ENCODE results near the gene FNIP2. TPM values are rescaled to one million over a fixed set of nuclear protein-coding genes. Genes with fewer than 3 reads are reported as not detected.

The FNIP2 gene
- polyA plus RNA-seq, 1 donor from 2014 or later = 51.7 TPM

GRCh38 chr4:158771776-158772175, 3.0 kb downstream of the FNIP2 start:
- Histone ChIP-seq H3F3A (ENCODE audit: insufficient read depth, low read length, poor library complexity, severe bottlenecking) (no peaks in the 10 kb centered on the region), H3K9ac (ENCODE audit: low read length) (no peak overlapping the region), H3K4me3 (ENCODE audit: low read length) (peak overlapping the region; percentile 92), H3K4me2 (ENCODE audit: low read length) (peak overlapping the region; percentile 85), H3K27me3 (ENCODE audit: insufficient read depth, low read depth, low read length) (no peaks in the 10 kb centered on the region), H3K36me3 (ENCODE audit: insufficient read depth, low read length) (no peaks in the 10 kb centered on the region), H3K9me2 (ENCODE audit: insufficient read depth, low read length) (no peaks in the 10 kb centered on the region), H3K79me2 (replicated peaks; ENCODE audit: insufficient read depth, low read length) (peaks cover 89% of the 10 kb centered on the region), H3K27ac (ENCODE audit: low read length) (no peak overlapping the region), H3K9me3 (ENCODE audit: low read length) (no peaks in the 10 kb centered on the region), H2AFZ (ENCODE audit: low read depth, low read length) (no peak overlapping the region), H4K20me1 (ENCODE audit: insufficient read depth) (peaks cover 6% of the 10 kb centered on the region)
- TF ChIP-seq SMC3 (conservative IDR thresholded peaks at IDR 0.05; ENCODE audit: poor library complexity) (no peak), TAF1 (IDR thresholded peaks at IDR 0.05; ENCODE audit: low read depth) (no peak), MXI1 (conservative IDR thresholded peaks at IDR 0.05; ENCODE audit: poor library complexity, severe bottlenecking) (no peak), REST (IDR thresholded peaks at IDR 0.05; ENCODE audit: borderline replicate concordance) (no peak), CTCF (IDR thresholded peaks at IDR 0.05; ENCODE audit: poor library complexity, severe bottlenecking) (no peak)

GRCh38 chr4:158775091-158775651, 6.3 kb downstream of the FNIP2 start:
- H3K4me2 ChIP-seq (ENCODE audit: low read length) = no peak overlapping the region
- no peak overlapping the region for H3K9ac ChIP-seq (ENCODE audit: low read length)

More at GRCh38 chr4:158775091-158775651, 6.3 kb downstream of the FNIP2 start:
- Histone ChIP-seq H3K27ac (ENCODE audit: low read length) (no peak overlapping the region), H3K4me3 (ENCODE audit: low read length) (peak overlapping the region; percentile 1), H3K36me3 (ENCODE audit: insufficient read depth, low read length) (no peaks in the 10 kb centered on the region), H3K79me2 (replicated peaks; ENCODE audit: insufficient read depth, low read length) (peaks cover 97% of the 10 kb centered on the region), H2AFZ (ENCODE audit: low read depth, low read length) (no peak overlapping the region), H3K27me3 (ENCODE audit: insufficient read depth, low read depth, low read length) (no peaks in the 10 kb centered on the region), H3F3A (ENCODE audit: insufficient read depth, low read length, poor library complexity, severe bottlenecking) (no peaks in the 10 kb centered on the region), H4K20me1 (ENCODE audit: insufficient read depth) (peaks cover 6% of the 10 kb centered on the region), H3K9me2 (ENCODE audit: insufficient read depth, low read length) (no peaks in the 10 kb centered on the region), H3K9me3 (ENCODE audit: low read length) (no peaks in the 10 kb centered on the region)
- no peak for TF ChIP-seq RAD21 (conservative IDR thresholded peaks at IDR 0.05)
- TF ChIP-seq SMC3 (conservative IDR thresholded peaks at IDR 0.05; ENCODE audit: poor library complexity) = no peak
- no peak for TF ChIP-seq POLR2AphosphoS5 (IDR thresholded peaks at IDR 0.05)
- TF ChIP-seq EP300 (conservative IDR thresholded peaks at IDR 0.05; ENCODE audit: poor library complexity, severe bottlenecking) = no peak
- no peak for TF ChIP-seq EZH2 (IDR thresholded peaks at IDR 0.05; ENCODE audit: borderline replicate concordance, insufficient read depth, low read length, poor library complexity, severe bottlenecking)
- TF ChIP-seq TAF1 (IDR thresholded peaks at IDR 0.05; ENCODE audit: low read depth) = no peak
- no peak for TF ChIP-seq CTCF (IDR thresholded peaks at IDR 0.05; ENCODE audit: poor library complexity, severe bottlenecking)
- no peak for TF ChIP-seq REST (IDR thresholded peaks at IDR 0.05; ENCODE audit: borderline replicate concordance)
- TF ChIP-seq MXI1 (conservative IDR thresholded peaks at IDR 0.05; ENCODE audit: poor library complexity, severe bottlenecking) = no peak

All from neural cell (in vitro differentiated cells).